ENCODE data around the gene PLCL1. TPM values are rescaled to one million over a fixed set of nuclear protein-coding genes. Genes with fewer than 3 reads are reported as not detected.

Gene PLCL1
- total and polyA plus RNA-seq, 2 donors (not counting 3 experiments of a cell fraction or from before 2014, with no cell fraction given), result 0.79 to 3.4 TPM

GRCh38 chr2:197804758-197805714 is 643 bp downstream of the PLCL1 start:
- DNase-seq (ENCODE audit: low read depth, low spot score), result peak; percentile 61
- no peaks in the 10 kb centered on the region for H3K9me1 ChIP-seq (replicated peaks; ENCODE audit: control insufficient read depth, extremely low read depth, insufficient read depth, low read length)
- no peaks in the 10 kb centered on the region for H3K9me3 ChIP-seq (replicated peaks; ENCODE audit: control insufficient read depth, insufficient read depth, low read length)
- intact Hi-C loops (cut with micrococcal nuclease) (loop anchor here (1.0 to 10.0 kb wide), 6 partner anchors 8 to 1660 kb away; no protein-coding TSS in a partner anchor), dilution Hi-C loops (cut with MboI; ENCODE audit: extremely low pct_ligation_motif_present, low sequenced_read_pairs) (no loop called here)
- peak overlapping the region; percentile 92 for H3K4me2 ChIP-seq (ENCODE audit: insufficient read depth, low read length)
- POLR2A ChIA-PET, result no interaction called here
- BruUV-seq (replicated peaks), result no TSS peak
- peak overlapping the region; percentile 47 for H3K27ac ChIP-seq (ENCODE audit: insufficient read depth, low read depth, low read length)
- peak; percentile 79 for FAIRE-seq
- H2AFZ ChIP-seq (ENCODE audit: low read depth, low read length), result peak overlapping the region; percentile 79
- H4K20me1 ChIP-seq (replicated peaks; ENCODE audit: control insufficient read depth, extremely low read depth, insufficient read depth, low read length), result no peaks in the 10 kb centered on the region
- TF ChIP-seq GATA2 (IDR thresholded peaks at IDR 0.05; ENCODE audit: insufficient read depth, insufficient read length, low read depth, low read length) (peak; percentile 36), MAX (IDR thresholded peaks at IDR 0.05; ENCODE audit: insufficient read depth, insufficient read length) (no peak), JUN (IDR thresholded peaks at IDR 0.05; ENCODE audit: borderline replicate concordance, insufficient read depth, insufficient read length, low read depth) (no peak), MYC (IDR thresholded peaks at IDR 0.05; ENCODE audit: low read depth, low read length) (no peak), EZH2 (IDR thresholded peaks at IDR 0.05; ENCODE audit: borderline replicate concordance, low read depth, low read length, severe bottlenecking) (no peak), CTCF (IDR thresholded peaks at IDR 0.05; ENCODE audit: extremely low read depth in 1 of 2, insufficient read depth in 1 of 2, low read depth in 1 of 2, low read length in 2 of 2) (no peak), POLR2A (IDR thresholded peaks at IDR 0.05; ENCODE audit: low read depth, low read length) (no peak), FOS (IDR thresholded peaks at IDR 0.05; ENCODE audit: borderline replicate concordance, insufficient read depth, low read length) (no peak)
- no peaks in the 10 kb centered on the region for H3K79me2 ChIP-seq (ENCODE audit: control insufficient read depth, insufficient read depth, low read length)
- peak overlapping the region; percentile 65 for H3K9ac ChIP-seq (replicated peaks; ENCODE audit: extremely low read depth, insufficient read depth, low read length)
- peak overlapping the region; percentile 42 to 78 (median 47) for H3K4me3 ChIP-seq (replicated peaks in 1 of 3; ENCODE audit: insufficient read depth in 1 of 3, low read depth in 1 of 3, low read length in 3 of 3)
- H3K27me3 ChIP-seq (ENCODE audit: control insufficient read depth in 2 of 2, insufficient read depth in 2 of 2, low read length in 2 of 2), result no peaks in the 10 kb centered on the region
- H3K36me3 ChIP-seq (ENCODE audit: control insufficient read depth in 2 of 2, extremely low read depth in 1 of 2, insufficient read depth in 2 of 2, low read length in 2 of 2), result no peaks in the 10 kb centered on the region
- peaks cover 14% of the 10 kb centered on the region for H3K4me1 ChIP-seq (ENCODE audit: control insufficient read depth, extremely low read depth, insufficient read depth, low read length)
- CTCF ChIA-PET, result interaction anchor here (0.7 to 6.5 kb wide), 8 partner anchors 8 to 495 kb away, joined by 3 to 88 read pairs (median 4); no protein-coding TSS in a partner anchor
